Superior temporal gyrus (tissue), 1 donor: ENCODE data around the gene CWH43.
"Not testable (repeated sequence)": the region's sequence is repeated elsewhere in the genome, so short reads cannot be mapped to it uniquely, and the experiment has no call there.

Experiments
- DNase-seq: peaks from one replicate; pipeline ENCODE4 v3.0.0-alpha.2; 2016; ENCODE audit errors: extremely low spot score

Gene CWH43

DNA sequence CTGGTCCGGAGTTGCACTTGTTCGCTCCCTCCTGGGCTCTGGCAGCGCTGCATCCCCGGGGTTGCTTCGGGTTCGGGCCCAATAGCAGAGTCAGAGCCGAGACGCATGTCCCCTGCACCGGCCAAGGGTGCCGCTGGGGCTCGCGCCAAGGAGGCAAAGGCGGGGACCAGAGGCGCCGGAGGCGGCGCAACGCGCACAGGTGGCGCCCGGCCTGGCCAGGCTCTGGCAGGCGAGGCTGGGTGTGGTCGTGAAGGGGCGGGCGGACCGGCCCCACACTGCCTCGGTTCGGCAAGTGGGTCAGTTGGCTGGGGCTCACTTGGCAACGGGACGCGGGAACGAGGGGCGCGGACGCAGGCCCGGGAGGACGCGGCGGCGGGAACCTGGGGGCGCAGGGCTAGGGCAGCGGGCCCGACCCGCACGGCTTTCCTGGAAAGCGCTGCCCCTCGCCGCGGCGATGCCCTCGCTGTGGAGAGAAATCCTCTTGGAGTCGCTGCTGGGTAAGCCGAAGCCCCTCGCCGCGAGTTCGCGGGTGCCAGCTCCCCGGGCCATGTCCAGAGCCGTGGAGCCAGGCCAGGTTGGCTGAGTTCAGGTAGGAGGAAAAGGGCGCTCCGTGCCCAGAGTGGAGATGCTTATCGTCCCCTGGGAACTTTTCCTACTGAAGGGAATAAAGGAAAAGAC is at the start of gene CWH43:
Gene CWH43 (plus strand): TSS at position 300 of the 678 bp plus-strand sequence. CDS start 155 bp downstream, at position 455.
- DNase-seq = no peak

DNA sequence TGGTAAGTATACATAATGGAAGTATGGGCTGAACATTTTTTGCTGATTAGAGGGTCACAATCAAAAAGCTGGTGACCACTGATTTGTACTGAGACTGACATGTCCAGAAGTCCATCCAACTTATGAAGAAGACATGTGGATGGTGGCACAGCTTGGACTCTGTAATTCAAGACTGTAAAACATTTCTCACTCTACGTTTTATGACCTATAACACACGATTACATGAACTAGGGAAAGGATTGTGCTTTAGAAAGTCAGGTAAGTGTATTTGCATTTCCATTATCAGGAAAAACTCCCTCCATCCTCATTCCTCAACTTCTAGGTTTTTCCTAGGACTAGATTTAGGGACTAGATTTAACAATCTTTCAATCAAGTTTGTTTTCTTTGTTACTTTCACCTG is 49.0 kb upstream of the CWH43 start:
- no peak for DNase-seq

DNA sequence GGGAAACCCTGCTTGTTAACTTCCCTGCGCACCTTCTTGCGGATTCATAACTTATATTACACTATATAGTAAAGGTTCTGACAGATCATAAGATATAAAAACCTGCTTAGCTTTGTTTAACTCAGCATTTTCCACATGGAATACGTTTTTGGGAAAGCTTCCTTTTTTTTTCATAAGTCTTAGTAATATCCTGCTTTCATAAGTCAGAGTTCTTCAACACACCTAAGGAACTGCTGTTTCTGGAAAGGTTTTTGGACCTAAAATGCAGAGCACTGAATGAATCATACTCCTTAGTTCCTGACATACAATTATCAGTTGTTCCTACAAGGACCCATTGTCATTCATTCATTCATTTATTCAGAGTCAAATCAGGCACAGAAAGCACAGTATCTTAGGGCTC is 47.2 kb upstream of the CWH43 start:
- DNase-seq = no peak

DNA sequence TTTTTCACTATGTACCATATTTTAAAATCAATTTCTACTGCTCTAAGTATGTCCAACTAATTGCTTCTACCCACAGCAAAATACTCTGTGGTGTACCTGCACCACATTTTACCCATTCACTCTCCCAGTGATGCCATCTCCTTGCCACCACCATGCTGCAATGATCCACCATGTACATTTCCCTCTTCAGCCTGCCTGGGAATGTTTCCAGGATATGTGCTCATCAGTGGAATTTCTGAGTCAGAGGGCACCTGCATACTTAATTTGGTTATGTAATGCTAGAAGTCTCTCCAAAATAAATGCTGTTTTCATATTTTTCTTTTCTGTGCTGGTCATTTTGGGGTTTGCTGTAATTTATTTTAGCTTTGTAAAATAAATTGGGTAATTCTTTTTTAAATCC is 46.3 kb upstream of the CWH43 start:
- DNase-seq = no peak

DNA sequence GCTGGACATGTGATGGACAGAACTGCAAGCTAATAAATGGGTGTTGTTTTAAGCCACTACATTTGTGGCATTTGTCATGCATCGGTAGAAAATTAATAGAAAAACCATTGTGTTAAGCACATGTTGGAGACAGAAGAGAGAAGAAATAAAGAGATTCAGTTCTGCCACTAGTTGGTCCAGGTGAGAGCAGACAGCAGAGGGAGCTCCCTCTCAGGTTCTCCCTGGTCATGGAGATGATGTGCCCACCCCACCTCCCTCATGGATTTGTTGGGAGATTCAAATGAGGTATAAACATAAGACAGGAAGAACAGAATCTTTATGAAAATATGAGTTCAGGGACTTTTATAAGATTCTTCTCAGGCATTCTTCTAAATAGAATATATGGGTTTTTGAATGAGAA is 42.7 kb upstream of the CWH43 start:
- no peak for DNase-seq

DNA sequence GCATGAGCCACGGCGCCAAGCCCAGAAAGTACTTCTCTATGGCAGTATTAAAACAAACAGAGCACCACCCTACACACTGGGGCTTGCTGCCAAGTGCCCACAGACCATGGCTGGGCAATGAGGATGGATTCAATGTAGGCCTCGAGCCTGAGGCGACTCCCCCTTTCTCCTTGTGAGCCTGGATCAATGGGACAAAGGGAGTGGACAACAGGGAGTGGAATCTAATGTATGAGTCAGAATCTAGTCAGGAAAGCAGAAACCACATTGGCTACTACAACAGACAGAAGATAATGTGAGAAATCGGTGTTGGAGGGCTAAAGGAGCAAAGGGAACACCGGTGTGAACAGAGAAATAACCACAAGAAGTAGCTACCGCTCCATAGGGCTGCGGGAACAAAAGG is 41.8 kb upstream of the CWH43 start:
- no peak for DNase-seq

DNA sequence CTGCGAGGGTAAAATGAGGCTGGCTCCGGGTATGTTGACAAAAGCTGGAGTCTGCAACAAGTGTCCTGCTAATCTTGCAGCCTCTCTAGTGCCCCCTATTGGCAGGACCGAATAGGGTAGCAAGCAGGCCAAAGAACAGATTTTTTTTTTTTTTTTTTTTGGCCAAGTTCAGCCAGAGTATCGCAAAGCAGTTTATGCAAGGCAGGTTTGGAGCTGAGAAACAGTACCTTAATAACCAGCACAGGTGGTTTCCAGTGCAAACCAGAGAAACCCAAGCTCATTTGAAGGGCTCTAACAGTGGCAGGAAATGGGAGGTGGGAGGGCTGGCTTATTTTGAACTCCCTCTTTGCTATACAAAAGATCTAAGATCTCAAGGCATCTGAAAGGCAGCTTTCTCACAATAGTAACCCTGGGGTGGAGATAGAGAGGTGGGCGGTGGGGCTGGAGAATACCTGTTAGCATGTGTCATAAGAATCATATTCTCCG is 41.3 kb upstream of the CWH43 start:
- DNase-seq = no peak

DNA sequence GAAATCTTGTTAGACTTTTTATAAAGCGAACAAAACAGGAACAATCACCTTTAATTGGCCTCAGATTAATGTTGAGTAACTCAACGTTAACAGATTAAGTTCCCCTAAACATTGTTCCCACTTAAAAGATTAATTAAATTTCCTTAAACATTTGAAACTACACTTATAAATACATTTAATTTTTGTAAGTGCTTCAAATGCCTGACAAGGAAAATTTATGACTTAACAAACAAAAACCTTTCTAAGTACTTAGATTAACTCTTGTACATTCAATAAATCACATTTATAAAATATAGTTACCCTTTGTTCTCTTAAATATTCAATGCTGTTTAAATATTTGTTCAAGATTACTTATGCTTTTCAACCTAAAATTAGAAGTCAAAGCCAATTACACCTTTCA is 40.1 kb upstream of the CWH43 start:
- DNase-seq = no peak

DNA sequence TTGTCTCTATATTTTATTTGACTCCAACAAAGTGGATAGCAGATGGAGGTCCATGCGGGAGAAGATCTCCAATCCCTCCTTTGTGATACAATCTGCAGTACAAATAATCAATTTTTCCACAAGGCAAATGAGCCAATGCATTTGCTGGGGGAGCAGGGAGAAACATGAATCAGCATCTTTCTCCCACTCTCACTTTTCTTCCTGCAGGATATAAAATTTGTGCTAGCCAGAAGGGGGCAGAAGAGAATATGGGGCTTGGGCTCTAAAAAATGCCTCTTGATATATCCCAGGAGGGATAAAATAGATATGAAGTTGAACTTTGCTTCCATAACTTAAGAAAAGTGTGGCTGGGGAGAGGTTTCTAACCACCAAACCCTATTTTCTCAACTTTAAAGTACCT is 38.3 kb upstream of the CWH43 start:
- DNase-seq = no peak

DNA sequence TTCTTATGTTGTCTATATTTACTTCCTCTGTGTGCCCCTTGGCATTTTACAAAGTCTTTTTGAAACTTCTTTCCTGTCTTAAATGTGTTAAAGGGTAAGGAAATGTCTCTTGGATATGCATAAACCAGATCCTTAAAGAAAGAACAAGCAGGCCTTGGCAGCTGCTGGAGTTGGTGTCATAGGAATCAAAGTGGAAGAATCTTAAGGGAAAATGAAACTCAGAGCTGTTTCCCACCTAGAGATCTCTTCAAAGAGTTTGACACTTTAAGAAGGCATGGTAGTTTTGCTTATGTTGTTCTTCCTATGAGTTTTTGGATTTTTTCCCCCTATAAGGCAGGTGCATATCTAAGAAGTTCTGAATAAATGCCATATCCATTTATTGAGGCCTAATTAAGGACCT is 37.0 kb upstream of the CWH43 start:
- no peak for DNase-seq

DNA sequence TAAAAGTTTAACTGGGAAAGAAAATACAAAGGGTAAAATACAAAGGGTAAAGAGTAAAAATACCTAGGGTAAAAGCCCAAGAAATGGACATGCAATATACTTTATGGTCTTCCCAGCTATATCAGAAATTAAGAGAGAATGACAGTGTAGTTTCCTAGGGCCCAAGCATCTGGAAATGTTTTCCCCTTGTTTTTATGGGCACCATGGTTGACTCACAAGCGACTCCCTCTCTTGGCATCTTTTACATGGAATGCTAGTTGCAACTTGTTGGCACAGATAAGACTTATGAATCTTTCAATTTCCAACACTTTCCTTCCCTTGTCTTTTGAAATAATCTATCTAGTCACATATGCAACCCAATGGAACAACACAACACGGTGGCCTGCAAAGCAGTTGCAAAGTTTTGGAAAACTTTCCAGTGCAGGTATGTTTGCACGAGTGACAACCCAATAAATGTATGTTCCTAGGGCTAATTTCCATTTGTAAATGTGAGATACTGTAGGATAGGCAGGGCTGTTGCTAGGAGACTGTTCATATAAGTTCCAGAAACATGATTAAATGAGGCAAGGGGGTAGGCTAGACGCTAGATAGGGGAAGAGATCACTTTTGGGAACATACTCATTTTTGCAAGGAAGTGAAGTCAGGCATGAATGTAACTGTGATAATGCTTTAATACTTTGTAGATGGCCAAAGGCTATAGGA is 36.4 kb upstream of the CWH43 start:
- no peak for DNase-seq

DNA sequence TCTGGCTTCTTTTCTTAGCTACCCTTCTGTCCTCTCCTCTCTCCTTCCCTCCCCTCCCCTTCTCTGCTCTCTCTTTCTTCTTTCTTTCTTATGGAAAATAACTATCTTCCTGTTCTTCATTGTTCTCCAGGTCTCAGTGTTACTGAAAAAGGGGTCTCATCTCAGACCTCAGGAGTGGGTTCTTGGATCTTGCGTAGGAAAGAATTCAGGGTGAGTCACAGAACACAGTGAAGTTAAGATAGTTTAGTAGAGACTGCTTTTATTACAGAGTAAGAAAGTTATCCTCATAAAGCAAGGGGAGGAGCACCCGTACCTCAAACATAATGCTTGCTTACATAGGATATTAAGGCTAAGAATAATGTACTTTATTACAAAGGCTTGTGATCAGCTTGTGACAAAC is 31.8 kb upstream of the CWH43 start:
- no peak for DNase-seq

DNA sequence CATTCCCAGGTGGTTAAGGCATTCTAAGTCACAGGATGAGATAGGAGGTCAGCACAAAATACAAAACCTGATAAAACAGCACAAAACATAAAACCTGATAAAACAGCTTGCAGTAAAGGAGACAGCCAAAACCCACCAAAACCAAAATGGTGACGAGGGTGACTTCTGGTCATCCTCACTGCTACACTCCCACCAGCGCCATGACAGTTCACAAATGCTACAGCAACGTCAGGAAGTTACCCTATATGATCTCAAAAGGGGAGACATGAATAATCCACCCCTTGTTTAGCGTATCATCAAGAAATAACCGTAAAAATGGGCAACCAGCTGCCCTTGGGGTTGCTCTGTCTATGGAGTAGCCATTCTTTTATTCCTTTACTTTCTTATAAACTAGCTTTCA is 28.7 kb upstream of the CWH43 start:
- not testable (repeated sequence) for DNase-seq

DNA sequence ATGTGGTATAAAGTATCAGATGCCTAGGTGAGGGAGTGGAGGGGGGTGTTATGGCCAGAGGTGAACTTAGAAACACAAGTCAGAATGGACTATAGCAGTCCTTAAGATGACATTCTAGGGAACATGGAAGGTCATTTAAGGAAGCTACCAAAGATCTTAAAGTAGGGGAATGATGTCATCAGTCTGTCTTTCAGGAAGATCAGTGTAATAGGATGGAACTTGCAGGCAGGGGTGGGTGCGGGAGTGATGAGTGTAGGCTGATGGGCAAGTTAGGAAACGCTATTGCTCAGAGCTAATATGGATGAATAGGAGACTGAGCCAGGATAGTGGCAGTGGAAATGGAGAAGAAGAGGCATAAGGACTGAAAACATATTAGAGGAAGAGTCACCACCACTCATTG is 27.5 kb upstream of the CWH43 start:
- DNase-seq = no peak

DNA sequence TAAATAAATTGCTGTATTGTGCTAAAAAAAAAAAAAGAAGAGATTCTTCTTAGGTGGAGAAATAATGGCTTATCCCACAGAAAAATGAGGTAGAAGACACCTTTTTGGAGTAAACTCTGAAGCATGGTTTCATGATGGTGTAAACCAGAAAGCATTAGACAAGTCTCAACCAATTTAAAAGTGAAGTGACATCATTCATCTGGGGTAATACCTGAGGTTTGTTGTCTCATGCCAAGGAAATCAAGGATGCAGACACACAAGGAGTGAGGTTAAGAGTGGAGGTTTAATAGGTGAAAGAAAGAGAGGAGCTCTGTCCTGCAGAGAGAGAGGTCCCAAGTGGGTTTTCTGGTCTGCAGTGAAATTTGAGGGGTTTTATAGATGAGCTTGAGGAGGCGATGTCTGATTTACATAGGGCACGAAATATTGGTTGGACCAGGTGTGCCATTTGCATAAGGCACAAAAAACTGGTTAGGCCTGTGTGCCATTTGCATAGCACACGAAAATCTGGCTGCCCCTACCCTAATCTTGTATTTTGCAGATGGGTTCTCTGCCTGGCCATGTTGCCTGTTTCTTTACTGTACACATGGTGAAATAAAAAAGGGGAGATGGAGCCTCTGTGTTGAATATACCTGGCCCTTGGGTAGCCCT is 25.0 kb upstream of the CWH43 start:
- DNase-seq = no peak

DNA sequence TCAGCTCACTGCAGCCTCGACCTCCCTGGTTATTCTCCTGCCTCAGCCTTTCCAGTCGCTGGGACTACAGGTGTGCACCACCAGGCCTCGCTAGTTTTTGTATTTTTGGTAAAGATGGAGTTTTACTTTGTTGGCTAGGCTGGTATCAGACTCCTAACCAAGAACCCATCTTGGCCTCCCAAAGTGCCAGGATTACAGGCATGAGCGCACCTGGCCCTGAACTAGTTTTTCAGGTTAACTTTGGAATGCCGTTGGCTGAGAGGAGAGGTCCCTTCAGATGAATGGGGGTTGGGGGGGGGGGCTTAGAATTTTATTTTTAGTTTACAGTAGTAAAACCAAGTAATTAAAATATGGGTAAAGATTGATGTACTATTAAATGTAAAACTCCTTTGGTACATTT is 23.4 kb upstream of the CWH43 start:
- DNase-seq = no peak

DNA sequence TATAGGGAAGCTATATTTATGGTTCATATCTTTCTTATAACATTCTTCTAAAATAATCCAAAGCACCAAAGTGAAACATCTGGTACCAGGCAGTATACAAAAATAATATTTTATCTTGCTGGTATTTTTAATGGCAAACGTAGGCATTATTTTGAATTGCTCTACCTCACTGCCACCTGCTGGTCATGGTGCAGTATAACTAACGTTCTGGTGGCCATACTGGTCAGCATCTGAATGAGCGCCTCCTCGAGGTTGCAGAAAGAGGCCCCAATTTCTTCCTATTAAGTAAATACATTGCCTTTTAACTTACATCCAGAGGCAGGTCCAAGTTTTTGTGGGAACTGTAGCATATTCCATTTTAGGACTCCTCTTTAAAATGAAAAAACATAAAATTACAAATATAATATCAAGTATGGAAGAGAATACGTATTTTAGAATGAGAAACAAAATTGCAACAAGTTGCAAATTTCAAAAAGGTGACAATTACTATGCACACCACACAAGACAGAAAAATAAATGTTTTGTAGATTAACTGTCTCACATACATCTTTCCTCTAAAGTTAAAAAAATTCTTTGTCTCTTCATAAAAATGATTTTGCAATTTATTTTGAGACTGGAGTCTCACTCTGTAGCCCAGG is 22.9 kb upstream of the CWH43 start:
- DNase-seq = peak; percentile 94

DNA sequence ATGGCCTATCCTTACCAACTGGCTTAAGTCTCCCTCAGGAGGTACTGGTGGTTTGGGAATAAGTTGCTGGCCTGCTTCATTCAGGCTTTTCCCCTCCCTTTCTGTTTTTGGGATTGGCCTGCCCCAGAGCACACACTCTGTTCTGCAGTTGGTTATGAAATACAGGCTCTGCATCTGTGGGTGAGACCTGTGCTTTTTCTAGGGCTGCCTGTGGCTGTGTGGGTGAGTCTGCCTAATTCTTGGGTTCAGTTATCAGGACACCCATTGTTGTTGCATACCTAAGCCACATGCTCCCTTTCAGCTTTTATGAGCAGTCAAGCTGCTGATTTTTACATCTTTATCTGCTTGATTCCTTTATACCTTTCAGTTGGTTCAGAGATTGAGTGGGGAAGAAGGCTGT is 19.0 kb upstream of the CWH43 start:
- no peak for DNase-seq

DNA sequence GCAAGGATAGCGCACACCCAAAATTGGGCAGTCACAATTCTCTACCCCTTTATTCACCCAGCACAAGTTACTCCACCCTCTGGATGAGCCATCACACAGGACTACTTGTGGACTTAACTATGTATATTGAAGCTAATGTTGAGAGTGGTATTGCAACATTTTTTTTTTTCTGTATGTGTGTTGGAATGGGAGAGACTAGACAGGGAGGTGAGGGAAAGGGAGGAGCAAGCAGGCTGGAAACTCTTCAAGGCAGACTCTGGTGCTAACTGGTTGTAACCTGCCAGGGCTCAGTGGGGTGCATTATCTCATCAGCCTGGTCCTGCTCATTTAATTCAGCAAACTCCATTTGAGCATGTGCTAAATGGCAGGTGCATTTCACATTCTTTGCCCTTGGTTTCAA is 18.4 kb upstream of the CWH43 start:
- no peak for DNase-seq

DNA sequence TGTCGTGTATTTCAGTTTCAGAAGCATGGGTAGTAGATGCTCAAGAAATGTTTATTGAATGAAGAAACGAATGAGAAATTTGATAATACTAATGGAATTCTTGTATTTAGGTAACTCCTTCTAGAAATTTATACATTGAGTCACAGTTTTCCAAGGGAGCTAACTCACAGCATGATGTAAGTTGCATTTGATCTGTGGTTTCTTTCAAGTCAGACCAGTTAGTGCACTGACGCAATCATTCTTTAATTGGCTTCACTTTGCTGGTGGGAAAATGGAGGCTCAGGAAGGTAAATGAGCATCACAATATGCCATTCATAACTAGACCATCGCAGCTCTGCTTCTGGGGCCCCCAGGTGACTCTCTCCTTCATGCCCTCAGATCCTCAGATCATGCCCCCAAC is 17.3 kb upstream of the CWH43 start:
- DNase-seq = no peak

DNA sequence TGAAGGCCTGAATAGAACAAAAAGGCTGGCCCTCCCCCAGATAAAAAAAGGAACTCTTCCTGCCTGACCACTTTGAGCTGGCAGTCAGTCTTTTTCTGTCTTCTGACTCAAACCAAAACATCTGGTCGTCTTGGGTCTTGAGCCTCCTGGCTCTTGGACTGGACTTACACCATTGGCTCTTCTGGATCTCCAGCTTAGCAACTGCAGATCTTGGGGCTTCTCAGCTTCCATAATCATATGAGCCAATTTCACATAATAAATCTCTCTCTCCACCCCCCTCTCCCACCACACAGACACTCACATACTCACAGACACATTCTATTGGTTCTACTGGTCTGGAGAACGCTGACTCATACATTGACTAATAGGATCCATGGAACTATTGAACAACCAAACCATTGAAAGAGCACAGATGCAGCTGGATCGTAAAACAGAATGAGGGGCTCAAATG is 15.6 kb upstream of the CWH43 start:
- DNase-seq = no peak

DNA sequence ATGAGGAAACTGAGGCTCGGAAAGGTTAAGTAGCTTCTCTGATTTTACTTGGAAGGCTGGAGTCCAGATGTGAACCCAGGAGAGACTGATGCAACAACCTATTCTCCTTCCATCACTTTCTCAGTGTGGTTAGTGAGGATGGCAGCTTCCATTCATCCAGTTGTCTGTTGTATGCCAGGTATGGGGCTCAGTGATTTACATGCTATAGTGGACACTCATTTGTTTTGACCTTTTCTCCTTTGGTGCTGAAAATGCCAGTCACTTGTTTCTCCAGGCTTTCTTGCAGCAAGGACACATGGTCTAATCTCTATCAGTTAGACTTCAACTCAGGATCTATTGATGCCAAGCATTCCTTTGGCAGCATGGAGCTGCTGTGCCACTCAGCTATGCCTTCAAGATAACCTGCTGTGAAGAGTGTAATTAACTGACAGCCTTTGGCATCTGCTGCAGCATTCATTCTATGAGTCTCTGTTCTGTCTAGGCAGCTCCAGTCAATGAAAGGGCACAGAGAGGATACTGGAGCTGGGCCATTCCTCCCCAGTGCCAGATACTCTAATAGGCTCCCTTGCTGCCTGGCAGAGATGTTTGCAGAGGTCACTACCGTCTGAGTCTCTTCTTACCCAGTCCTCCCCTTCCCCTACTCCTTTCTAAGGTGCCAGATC is 11.0 kb upstream of the CWH43 start:
- peak; percentile 52 for DNase-seq
